ENCODE data around the gene RNU1-1.

Gene RNU1-1

GRCh38 chr1:16464917-16465625, 49.0 kb downstream of the RNU1-1 start:
- Mint-ChIP-seq H3K4me3 (no peak overlapping the region), H3K27ac (peak overlapping the region; percentile 51), H3K9me3 (no peaks in the 10 kb centered on the region), H3K4me1 (peaks cover 5 to 11% of the 10 kb centered on the region in 2 donors), H3K36me3 (peaks cover 35 to 45% of the 10 kb centered on the region in 2 donors), H3K27me3 (no peaks in the 10 kb centered on the region)
- DNase-seq, result no peak
- no peak for ATAC-seq (replicated peaks)
